SIG-M5 (cell line): ENCODE results near the gene RCAN3.
A peak's percentile ranks its signal among the peaks of the same experiment; 100 is the strongest.

Source experiments
- DNase-seq: peaks from one replicate; lab custom pipeline; 2025; lab: John Stamatoyannopoulos, UW

RCAN3 gene

GRCh38 chr1:24580756-24581155 lies 78.1 kb downstream of the RCAN3 start:
- DNase-seq = no peak

GRCh38 chr1:24584171-24584647 lies 81.6 kb downstream of the RCAN3 start:
- no peak for DNase-seq

DNA sequence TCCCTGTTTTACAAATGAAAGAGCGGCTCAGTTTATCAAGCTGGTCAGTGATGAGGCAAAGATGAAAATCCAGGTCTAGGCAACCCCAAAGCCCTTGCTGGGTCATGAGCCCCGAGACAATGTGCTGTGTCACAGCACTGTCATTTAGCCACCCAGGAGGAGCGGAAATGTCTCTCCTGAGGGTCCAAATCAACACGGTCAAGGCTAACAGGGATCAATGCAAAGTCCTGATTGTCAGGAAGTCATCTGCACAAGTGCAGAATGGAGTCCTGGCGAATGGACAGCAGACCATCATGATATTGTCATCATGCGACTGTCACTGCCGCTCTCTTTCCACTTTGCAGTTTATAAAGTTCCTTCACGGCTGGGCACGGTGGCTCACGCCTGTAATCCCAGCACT lies 83.5 kb downstream of the RCAN3 start:
- DNase-seq = no peak

- peak; percentile 4 for DNase-seq
Observed at GRCh38 chr1:24586970-24587820, 84.6 kb downstream of the RCAN3 start.

GRCh38 chr1:24588573-24588972 lies 85.9 kb downstream of the RCAN3 start:
- no peak for DNase-seq

DNA sequence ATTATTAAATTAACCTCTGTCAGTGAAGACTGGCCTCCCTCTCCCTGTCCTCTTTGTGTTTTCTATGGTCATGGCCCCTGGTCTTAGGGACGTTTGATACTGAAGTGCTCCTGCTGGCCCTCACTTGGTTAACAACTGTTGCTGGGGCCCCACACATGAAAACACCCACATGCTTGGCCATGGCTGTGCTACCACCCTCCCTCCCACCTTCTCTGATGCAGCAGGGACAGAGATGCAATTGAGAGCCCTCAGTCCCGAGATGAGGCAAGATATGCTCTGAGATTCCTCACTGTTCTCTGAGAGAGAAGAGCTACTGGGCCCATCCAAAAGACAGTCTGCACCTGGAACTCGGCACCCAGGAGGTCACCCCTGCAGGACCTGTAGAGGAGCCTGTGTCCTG lies 86.6 kb downstream of the RCAN3 start:
- no peak for DNase-seq
